ENCODE measurements around the gene TPT1.
"Not testable (repeated sequence)": the region's sequence is repeated elsewhere in the genome, so short reads cannot be mapped to it uniquely, and the experiment has no call there.

Gene TPT1

GRCh38 chr13:45350152-45350551 is 9.2 kb upstream of the TPT1 start:
- TF ChIP-seq CTCF (IDR thresholded peaks at IDR 0.05; ENCODE audit: control insufficient read depth, insufficient read depth, low read depth, low read length, missing control alignments): no peak
- DNase-seq (ENCODE audit: low read depth): no peak
- no peak overlapping the region for H3K4me3 ChIP-seq (ENCODE audit: control insufficient read depth, low read depth, low read length)

- no peak for TF ChIP-seq CTCF (IDR thresholded peaks at IDR 0.05; ENCODE audit: control insufficient read depth, insufficient read depth, low read depth, low read length, missing control alignments)
- H3K4me3 ChIP-seq (ENCODE audit: control insufficient read depth, low read depth, low read length): no peak overlapping the region
- DNase-seq (ENCODE audit: low read depth): no peak
Measured at GRCh38 chr13:45349438-45349837, 8.5 kb upstream of the TPT1 start.

GRCh38 chr13:45344064-45344463 is 3.1 kb upstream of the TPT1 start:
- H3K4me3 ChIP-seq (ENCODE audit: control insufficient read depth, low read depth, low read length); DNase-seq (ENCODE audit: low read depth): not testable (repeated sequence)

- not testable (repeated sequence) for DNase-seq (ENCODE audit: low read depth); H3K4me3 ChIP-seq (ENCODE audit: control insufficient read depth, low read depth, low read length)
Measured at GRCh38 chr13:45343102-45343501, 2.1 kb upstream of the TPT1 start.

GRCh38 chr13:45342668-45343067 is 1.7 kb upstream of the TPT1 start:
- not testable (repeated sequence) for DNase-seq (ENCODE audit: low read depth); H3K4me3 ChIP-seq (ENCODE audit: control insufficient read depth, low read depth, low read length)

- peak overlapping the region; percentile 57 for H3K4me3 ChIP-seq (ENCODE audit: control insufficient read depth, low read depth, low read length)
- DNase-seq (ENCODE audit: low read depth): no peak
- no peak for TF ChIP-seq CTCF (IDR thresholded peaks at IDR 0.05; ENCODE audit: control insufficient read depth, insufficient read depth, low read depth, low read length, missing control alignments)
Measured at GRCh38 chr13:45341799-45342500, 967 bp upstream of the TPT1 start.

GRCh38 chr13:45340422-45341033 is 455 bp downstream of the TPT1 start:
- peak overlapping the region; percentile 61 for H3K4me3 ChIP-seq (ENCODE audit: control insufficient read depth, low read depth, low read length)
- DNase-seq (ENCODE audit: low read depth): peak; percentile 81
- peak; percentile 57 for TF ChIP-seq CTCF (IDR thresholded peaks at IDR 0.05; ENCODE audit: control insufficient read depth, insufficient read depth, low read depth, low read length, missing control alignments)

- no peak for DNase-seq (ENCODE audit: low read depth)
- no peak for TF ChIP-seq CTCF (IDR thresholded peaks at IDR 0.05; ENCODE audit: control insufficient read depth, insufficient read depth, low read depth, low read length, missing control alignments)
- H3K4me3 ChIP-seq (ENCODE audit: control insufficient read depth, low read depth, low read length): peak overlapping the region; percentile 61
Measured at GRCh38 chr13:45339867-45340266, 1.1 kb downstream of the TPT1 start.

All from AG09309 (cell line).